NCI-H345 treated with DMSO at 0.1 percent for 48 hours (cell line): ENCODE data around the gene GTF2F2.
"Not testable (repeated sequence)": the region's sequence is repeated elsewhere in the genome, so short reads cannot be mapped to it uniquely, and the experiment has no call there.

ENCODE experiments used
- DNase-seq: peaks from one replicate; lab custom pipeline; 2025; ENCODE audit not compliant: unreplicated experiment; lab: John Stamatoyannopoulos, UW

GTF2F2 gene

DNA sequence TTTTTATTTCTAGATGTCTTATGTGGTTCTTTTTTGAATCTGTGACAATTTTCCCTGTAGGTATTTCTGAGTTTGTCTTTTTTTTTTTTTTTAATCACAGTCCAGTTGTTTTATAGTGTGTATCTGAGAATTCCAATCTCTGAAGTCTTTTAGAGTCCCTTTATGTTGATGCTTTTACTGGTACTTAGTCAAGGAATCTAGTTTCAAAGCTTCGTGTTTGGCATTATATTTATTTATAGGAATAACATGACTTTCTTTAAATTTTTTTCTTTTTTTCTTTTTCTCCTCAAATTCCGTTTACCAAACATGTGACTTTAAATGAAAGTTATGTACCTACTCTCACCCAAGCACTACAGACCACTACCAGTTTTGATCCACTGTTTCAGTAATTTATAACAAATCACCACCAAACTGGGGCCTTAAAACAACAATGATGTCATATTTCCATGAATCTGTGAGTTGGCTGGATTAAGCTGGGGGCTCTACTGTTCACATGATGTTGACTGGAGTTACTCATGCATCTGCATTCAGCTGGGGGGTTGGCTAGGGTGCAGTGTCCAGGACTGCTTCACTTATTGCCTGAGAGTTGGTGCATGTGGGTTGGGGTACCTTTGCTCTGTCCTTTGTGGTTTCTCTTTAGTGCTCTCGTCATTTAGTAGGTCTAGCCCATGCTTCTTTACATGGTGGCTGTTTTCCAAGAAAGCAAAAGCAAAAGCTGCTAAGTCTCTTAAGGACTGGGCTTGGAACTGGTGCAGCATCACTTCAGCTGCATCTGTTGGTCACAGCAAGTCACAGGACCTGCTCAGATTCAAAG is 58.2 kb downstream of the GTF2F2 start:
- no peak for DNase-seq

DNA sequence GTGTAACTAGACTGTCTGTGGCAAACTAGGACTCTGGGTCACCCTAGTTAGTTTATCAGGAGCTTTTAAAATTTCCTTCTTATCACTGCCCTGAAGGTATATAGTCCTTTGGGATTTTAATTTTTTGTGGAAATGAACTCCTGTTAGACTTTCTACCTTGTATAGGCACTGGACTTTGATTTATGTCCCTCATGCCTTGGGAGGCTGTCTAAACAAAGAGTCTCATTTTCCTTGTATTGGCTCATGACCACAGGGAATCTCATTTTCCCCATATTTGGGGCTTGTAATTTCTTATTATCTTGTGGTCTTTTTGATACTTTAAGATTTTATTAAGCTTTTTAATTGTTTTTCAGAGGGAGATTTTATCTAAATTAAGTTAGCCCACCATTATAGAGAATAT is 59.1 kb downstream of the GTF2F2 start:
- no peak for DNase-seq

DNA sequence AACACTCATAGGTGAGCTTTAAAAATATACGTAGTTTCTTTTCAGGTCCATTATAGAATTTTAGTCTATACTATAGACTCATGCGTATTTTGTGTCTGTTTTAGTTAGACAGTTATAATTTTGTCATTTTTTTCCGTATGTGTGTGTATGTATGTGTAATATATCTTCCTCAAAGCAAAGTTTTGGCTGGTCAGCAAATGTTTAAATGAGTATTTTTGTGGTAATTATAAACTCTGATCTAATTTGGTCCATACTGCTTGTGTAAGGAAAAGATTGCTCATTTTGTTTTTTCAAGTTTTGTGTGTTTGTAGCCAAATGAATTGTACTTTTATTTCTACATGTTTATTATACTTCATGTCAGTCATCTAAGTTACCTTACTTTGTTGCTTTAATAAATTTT is 60.0 kb downstream of the GTF2F2 start:
- DNase-seq = no peak

DNA sequence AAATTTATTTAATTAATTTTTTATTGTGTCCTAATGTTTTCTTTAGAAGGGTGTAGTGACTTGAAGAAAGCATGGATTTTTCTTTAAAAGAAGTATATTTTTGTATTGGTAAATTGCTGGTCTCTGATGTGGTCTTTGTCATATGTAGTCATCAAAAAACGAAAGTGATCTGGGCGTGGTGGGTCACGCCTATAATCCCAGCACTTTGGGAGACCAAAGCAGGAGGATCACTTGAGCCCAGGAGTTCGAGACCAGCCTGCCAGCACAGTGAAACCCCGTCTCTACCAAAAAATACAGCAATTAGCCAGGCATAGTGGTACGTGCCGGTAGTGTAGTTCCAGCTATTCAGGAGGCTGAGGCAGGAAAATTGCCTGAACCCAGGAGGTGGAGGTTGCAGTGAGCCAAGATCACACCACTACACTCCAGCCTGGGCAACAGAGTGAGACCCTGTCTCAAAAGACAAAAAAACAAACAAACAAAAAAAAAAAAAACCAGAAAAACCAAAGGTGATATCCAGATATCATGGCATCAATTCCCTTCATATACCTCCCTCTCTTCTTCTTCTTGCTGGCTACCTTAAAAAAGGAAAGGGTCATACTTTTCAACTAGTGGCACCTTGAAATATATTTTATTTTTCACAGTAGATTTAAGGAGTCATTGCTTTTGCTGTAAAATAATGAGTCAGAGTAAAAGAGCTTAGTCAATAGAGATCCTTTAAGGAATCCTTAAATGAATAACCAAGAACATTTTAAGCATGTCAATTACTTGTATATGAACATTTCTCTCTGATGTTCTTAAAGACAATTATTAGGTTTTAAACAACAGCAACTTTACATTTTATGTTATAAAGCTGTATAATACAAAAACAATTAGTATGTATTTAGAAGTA is 60.6 kb downstream of the GTF2F2 start:
- no peak for DNase-seq

DNA sequence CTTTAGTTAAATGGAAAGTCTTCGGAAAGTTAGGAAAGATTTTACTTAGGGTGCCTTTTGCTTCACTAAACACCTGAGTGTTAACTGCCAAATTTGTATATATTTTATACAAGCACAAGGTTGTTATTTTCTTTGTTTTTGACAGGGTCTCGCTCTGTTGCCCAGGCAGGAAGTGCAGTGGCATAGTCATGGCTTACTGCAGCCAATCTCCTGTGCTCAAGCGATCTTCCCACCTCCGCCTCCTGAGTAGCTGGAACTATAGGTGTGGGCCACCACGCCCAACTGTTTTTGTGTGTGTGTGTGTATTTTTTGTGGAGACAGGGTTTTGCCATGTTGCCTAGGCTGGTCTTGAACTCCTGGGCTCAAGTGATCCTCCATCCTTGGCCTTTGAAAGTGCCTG is 64.4 kb downstream of the GTF2F2 start:
- no peak for DNase-seq

DNA sequence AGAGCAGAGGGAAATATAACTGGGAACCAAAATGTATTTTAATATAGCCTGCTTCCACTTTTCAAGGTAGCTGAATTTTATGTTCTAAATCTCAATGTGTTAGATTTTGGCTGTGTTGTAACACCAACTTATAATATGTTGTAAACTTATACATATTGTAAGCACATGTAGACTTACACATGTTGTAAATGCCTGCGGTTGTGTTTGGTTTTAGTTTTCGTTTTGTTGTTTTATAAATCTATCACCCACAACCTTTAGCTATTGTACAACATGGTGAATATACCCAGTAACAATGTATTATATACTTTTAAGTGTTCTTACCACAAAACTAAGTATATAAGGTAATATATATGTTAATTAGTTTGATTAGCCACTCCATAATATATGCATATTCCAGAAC is 65.0 kb downstream of the GTF2F2 start:
- DNase-seq = no peak

DNA sequence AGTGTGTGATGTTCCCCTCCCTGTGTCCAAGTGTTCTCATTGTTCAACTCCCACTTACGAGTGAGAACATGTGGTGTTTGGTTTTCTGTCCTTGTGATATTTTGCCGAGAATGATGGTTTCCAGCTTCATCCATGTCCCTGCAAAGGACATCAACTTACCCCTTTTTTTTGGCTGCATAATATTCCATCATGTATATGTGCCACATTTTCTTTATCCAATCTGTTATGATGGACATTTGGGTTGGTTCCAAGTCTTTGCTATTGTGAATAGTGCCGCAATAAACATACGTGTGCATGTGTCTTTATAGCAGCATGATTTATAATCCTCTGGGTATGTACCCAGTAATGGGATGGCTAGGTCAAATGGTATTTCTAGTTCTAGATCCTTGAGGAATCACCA is 68.8 kb downstream of the GTF2F2 start:
- DNase-seq = not testable (repeated sequence)

DNA sequence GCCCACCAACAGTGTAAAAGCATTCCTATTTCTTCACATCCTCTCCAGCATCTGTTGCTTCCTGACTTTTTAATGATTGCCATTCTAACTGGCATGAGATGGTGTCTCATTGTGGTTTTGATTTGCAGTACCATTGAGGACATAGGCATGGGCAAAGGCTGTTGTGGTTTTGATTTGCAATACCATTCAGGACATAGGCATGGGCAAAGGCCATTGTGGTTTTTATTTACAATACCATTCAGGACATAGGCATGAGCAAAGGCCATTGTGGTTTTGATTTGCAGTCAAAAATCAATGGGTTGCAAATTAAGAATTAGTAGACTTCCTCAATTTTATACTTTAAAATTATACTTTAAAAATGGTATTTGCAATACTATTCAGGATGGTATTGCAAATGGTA is 69.2 kb downstream of the GTF2F2 start:
- DNase-seq = not testable (repeated sequence)

DNA sequence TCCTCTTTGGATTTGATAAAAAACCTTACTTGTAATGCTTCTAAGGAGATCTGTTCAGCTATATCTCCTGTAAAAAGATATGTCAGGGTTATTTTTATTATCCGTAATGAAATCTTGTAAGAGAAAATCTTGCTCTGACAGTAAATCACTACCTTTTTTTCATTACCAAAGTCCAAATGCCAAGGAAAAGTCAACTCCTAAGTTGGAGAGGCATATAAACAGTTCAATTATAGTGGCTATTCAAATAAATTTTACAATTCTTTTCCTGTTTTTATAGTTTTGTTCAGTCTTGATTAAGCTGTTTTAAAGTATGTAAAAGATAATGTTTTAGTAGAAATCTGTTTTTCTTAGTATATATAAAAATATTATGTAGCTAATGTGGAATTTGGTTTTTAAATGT is 71.6 kb downstream of the GTF2F2 start:
- DNase-seq = no peak

DNA sequence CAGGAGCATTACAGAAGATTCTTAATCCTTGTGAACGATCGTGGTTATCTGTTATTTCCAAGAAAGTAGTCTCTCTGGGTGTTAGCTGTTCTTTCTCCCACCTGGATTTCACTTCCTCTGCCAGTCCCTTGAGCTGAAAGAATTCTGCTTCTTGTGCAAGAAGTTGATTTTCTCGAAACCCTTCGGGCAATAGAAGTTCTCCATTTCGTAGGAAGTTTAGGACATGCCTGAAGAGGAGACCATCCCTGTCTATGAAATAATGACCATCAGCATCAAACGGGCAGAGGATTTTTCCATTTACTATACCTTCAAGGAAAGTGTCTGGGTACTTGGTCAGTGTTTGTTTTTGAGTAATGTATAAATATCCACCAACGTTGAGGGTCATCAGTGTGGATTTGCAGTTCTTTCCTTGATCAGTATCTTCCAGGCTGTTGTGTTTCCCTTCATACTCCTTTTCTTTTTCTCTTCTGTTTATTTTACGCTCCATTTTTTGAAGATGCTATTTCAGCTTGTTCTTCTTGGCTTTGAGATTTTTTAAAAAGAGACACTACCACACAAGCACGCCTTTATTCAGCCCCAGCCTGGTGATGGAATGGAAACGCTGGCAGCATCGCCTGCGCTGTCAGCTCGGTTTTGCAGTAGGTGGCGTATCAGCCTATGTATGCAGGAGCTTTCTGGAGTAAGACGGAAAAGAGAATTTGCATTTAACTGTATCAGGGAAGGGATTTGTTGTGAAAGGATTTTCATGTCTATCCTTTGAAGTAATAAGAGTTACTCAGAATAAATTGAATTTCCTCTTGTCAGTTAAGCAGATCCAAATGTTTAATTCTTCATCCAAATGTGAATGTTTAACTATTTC is 74.0 kb downstream of the GTF2F2 start:
- DNase-seq = no peak

DNA sequence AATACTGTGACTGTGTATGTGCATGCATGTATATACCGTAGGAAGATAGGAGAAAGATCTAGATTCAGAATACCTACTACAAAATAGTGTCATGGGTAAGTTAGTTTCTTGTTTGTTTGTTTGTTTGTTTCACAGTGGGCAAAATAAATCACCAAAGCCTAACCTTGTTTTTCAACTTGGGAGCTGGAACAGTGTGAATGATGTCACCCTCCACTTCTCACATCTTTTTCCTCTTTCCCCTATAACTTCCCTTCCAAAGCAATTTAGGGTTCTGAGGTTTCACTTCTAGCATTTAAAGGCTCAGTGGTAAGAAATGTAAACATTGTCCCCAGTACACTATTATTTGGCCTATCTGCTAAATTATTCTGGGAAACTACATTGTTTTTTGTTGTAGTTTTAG is 75.1 kb downstream of the GTF2F2 start:
- DNase-seq = no peak

DNA sequence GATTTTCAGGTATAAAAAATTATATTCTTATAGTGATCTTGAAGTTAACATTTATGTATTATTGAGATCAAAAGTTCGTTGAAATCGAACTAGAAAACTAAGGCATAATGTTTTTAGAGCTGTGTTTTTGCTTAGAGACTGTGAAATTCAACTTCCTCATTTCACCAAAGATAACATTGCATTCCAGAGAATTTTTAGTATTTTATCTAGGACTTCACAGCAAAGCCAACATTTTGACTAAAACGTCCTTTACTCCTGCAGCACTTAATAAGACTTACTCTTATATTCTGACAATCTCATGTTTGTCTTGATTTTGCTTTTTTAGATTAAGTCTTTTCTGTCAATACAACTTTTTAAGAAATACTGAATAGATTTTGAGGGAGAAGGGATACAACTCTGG is 75.8 kb downstream of the GTF2F2 start:
- DNase-seq = no peak

DNA sequence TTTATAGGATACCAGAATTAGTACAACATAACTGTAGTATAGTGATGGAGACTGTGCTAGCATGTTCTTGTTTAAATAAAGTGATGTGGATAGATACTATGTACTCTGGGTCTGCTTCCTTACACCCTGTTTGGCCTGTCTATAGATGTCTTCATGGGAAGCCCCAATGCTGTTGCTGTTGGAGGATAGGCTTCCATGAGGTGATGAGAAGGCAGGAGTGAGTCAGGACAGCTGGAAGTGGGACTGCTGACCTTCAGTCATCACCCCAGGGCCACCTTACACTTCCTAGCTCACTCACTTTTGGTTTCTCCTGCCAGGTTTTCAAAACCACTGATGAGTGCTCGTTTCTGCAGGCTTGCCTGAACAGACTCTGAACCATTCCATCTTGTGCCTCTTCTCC is 76.3 kb downstream of the GTF2F2 start:
- DNase-seq = no peak

DNA sequence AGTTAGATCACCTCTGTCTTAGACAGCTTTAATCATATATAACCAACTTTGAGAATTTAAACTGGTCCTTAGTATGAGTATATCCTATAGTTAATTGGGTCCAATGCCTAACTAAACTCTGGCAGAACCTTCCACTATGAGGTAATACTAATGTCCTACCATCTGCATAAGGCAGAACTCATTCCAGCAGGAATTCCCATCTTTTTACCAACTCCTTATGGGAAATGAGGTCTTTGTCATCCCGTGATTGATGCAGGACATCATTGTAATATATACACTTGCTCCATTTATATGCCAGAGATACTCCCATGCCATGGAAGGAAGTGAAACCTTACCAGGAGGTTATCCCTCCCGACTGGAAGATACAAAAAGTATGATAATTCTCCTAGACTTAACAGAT is 77.7 kb downstream of the GTF2F2 start:
- no peak for DNase-seq

DNA sequence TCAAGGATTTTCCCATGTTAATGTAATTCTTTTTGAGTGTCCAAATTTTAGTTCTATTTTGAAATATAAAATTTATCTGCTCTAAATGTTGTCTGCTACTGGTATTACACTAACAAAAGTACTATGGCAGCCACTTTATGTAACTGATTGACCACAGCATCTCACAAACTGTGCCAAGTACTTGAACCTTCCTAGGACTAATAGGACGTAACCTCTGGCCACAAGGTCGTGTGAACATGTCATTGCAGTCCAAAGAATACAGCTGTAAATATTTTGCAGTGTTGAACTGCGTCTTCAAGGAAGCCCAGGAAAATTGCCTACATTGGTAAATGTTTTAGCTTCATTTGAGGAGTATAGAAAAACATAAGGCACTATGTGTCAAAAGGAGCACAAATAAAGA is 78.6 kb downstream of the GTF2F2 start:
- DNase-seq = no peak

DNA sequence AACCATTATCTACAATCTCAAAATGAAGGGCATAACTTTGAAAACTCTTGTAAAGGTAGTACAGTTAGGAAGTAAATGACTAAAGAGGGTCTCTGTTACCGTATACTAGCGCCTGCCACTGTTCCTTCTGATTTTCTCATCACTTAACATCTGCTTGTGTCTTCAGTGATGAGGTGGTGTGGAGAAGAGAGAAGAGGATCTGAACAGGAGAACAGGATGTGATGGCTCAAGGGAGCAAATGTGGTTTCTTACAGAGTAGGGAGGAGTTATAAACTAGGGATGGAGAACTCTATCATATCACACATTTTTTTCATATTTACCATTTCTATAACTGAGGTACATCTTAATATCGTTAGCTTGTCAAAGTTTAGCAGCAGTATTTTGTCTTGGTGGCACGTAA is 79.4 kb downstream of the GTF2F2 start:
- no peak for DNase-seq

DNA sequence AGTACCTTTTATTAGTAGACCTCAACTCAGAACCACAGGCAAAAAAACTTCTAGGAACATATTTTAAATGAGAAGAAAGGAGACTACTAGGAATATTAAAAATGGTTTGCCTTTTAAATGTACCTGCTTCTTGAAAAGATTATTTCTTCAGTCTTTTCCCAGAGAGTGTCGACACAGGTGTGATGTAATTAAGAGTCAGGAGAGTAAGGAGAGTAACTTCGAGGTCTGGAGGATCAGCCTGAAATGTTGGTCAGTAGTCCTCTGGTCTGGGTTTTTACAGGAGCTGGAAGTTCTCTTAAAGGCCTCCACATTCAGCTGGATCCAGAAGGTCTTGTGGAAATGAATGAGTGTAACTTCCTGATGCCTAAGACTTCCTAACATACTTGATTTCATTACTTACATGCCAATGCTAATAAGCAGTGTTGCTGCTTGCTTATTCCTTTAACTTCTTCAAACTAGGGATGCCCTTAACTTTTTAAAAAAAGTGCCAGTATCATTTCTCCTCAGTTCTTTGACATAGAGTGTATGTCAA is 80.5 kb downstream of the GTF2F2 start, which contains the start of gene KCTD4:
TSS of gene KCTD4 (minus strand) at position 345 of the 532 bp plus-strand sequence. CDS start 6,478 bp downstream, outside the sequence.
- no peak for DNase-seq

DNA sequence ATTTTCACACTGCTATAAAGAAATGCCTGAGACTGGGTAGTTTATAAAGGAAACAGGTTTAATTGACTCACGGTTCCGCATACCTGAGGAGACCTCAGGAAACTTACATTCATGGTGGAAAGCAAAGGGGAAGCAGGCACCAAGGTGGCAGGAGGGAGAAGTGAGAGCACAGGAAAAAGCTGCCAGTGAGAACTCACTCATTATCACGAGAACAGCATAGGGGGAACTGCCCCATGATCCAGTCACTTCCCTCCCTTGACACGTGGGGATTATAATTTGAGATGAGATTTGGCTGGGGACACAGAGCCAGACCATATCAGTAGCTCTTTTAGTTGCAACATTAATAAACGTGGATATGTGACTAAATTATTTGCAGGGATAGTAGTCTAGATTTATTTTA is 84.8 kb downstream of the GTF2F2 start:
- no peak for DNase-seq

DNA sequence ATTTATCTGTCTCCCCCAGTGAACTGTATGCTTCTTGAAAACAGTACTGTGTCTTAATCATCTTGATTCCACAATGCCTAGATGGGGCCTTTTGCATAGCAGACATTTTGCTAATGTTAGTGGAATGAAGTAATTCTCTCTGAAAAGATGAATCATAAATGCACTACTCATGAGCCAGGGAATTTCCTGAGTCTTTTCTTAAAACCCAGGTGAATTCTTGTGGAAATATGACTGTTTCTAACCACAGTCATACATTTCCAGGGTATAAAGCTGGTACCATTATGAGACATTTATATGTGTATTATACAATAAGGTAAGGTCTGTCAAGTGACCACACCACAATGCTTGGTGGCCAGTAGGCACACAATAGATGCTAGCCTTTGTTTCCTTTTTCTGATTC is 86.0 kb downstream of the GTF2F2 start:
- DNase-seq = no peak

DNA sequence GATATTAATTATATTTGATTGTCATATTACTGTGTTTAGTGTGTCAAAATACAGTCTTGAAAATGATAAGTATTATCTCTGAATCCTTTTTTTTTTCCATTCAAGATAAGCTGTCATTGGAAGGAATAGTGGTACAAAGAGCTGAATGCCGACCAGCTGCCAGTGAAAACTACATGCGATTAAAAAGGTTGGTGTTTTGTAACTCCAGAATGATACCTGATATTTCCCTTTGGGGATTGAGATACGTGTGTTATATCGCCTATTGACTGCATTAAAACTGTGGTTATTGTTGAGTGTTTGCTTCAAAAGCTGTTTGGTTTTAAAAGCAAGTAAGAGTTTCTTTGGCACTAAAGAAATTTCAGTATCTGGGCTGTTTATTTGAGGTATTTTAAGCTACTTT is 87.0 kb downstream of the GTF2F2 start:
- DNase-seq = no peak

DNA sequence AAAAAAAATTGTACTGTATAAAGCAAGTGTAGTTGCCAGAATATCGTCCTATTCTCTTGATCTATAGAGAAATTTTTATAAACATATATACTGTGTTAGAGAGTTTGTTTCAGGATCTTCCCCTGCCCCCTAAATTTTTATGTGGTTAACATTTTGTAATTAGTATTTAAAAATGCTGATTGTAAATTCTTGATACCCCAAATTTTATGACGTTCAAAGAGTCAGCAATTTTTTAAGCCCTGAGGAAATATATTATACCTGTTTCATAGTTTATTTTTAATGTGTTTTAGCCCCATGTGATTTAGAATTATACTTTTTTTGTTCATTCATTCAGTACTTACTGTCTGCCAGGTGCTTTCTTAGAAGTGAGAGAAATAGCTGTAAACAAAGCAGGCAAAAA is 87.8 kb downstream of the GTF2F2 start:
- DNase-seq = no peak
